Superior temporal gyrus (tissue), 1 donor: ENCODE measurements around the gene FAR2.

Source experiments
- DNase-seq: peaks from one replicate; pipeline ENCODE4 v3.0.0-alpha.2; 2016; ENCODE audit errors: extremely low spot score

FAR2 gene

DNA sequence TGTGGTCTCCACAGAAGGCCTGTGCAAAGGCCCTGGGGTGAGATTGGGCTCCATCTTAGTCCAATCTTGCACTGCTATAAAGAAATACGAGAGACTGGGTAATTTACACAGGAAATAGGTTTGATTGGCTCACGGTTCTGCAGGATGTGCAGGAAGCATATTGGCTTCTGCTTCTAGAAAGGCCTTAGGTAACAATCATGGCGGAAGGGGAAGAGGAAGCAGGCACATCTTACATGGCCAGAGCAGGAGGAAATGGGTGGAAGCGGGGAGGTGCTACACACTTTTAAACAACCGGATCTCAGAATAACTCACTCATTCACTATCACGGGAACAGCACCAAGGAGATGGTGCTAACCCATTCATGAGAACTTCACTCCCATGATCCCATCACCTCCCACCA, 55.4 kb downstream of the FAR2 start:
- no peak for DNase-seq

DNA sequence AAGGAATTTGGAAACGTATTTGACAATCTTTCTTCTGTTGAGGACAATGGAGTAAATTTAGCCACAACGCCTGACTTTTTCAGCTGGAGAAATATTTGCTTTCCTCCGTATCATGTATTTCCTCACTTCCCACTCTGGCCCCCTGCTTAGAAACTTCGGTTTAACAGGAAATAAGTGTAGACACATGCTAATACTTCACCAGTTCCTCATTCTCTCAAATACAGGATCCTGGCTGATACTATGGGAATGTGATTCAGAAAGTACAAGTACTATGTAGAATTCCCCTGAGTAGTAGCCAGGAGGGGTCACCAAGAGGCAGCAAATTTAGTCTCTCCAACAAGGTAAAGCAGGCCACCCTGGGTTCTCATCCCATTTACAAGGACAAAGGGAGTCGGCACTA, 58.0 kb downstream of the FAR2 start:
- no peak for DNase-seq

DNA sequence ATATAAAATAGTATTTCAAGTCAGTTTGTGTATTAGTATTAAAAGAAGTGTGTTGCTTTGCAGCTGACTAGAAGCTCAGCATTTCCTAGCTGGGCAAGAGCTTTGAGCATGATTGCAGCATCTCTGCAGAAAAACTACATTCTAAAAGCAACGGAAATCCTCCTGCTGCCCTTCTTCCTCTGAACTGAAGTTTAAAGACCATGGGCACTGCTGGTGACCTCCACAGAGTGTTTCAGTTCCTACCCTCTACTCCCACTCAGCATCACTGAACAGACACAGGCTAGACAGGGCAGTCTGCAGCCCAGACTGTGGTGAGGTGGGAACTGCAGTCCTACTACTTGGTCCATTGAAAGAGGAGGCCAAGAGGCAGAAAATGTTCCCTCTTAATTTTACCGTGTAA, 59.0 kb downstream of the FAR2 start:
- peak; percentile 20 for DNase-seq

DNA sequence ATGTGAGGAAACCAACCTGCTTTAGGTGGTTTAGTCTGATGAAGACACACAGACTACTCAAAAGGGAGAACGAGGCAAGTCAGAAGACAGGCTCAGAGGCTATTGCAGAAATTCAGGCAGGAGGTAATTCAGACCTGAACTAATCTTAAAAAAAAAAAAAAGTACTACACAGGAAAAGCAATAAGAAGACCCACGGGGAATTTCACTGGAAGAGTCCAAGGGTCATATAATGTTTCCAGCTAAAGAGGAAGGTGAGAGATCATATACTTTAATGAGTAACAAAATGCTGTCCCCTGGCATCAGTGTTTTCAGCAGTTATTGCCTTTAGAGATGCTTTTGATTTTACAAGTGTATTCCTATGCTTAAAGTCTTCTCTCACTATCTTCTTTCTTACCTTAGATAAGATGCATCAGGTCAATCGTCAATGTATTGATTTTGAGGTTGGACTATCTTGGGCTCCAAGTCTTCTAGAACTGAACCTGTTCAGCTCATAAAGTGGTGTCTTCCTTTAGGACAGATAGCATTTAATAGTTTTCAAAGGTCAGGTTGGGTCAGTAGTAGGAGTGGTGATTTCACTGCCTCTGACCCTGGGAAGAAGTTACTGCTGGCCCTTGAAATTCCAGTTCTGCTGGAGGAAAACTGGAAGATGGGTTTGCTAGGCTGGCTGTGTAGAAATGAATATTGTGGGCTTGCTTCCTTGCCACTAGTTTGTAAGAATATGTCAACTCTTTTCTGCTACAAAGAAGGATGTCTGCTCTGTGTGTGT, 60.0 kb downstream of the FAR2 start:
- DNase-seq: no peak

DNA sequence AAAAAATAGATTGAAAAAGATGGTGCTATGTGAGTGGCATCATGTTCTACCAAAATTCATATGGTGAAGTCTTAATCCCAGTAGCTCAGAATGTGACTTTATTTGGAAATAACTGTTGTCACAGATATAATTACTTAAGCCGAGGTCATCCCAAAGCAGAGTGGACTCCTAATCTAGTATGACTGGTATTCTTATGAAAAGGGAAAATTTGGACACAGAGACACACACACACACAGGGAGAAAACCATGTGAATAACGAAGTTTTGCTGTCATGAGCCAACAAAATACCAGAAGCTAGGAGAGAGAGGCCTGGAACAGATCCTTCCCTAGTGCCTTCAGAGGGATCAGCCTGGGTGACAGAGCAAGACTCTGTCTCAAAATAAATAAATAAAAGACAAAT, 62.6 kb downstream of the FAR2 start:
- DNase-seq: no peak

DNA sequence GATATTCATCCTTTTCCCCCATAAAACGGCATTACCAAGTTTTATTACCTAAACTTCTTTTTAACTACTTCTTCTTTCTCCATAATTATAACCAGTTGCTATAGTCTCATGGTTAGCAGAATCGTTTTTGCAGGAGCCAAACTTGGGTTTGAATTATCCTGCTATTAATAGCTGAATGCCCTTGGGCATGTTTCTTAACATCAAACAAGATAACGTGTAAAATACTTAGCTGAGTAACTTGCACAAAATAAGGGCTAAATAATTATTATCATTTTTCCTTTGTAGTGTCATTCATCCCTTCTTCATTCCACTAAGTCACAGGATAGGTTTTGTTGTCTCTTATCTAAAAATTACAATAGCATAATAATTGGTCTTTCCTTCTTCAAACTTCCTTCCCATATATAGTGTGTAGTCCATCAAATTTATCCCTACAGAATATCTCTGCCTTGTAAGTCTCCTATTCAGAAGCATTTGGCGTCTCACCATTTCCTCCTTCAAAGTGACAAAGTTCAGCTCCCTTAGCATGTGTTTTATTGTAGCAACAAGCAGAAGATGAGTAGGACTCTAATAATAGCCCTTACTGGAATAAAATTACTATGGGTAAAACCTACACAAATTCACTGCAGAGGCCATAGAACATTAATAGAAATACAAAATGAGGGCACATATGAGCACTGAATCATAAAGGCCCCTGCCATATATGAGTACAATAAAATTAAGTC, 63.8 kb downstream of the FAR2 start:
- no peak for DNase-seq

GRCh38 chr12:29216266-29216665, 67.2 kb downstream of the FAR2 start:
- DNase-seq: no peak

- no peak for DNase-seq
Observed at GRCh38 chr12:29216797-29217575, 67.9 kb downstream of the FAR2 start.

DNA sequence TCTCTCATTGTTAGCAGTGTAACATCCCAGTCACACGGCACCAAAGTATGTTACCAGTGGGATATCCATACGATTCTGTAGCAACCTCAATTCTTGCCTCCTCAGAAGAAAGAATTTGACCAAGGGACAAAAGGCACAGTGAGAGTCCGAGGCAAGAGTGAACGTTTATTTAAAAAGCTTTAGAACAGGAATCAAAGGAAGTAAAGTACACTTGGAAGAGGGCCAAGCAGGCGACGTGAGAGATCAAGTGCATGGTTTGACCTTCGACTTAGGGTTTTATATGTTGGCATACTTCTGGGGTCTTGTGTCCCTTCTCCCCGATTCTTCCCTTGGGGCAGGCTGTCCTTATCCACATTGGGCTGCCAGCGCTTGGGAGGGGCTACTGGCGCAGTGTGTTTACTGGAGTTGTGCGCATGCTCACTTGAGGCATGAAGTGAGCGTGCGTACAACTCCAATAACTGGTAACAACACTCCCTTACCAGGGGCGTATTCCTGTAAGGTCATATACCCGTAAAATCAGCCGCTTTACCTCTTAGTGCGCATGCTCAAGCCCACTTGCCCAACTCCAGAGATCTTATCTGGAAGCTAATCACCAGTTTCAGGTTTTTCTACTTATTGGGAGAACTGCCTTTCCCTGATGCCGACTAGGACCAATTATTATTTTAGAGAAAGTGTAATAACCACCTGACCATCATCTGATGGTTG, 71.7 kb downstream of the FAR2 start:
- DNase-seq: no peak

DNA sequence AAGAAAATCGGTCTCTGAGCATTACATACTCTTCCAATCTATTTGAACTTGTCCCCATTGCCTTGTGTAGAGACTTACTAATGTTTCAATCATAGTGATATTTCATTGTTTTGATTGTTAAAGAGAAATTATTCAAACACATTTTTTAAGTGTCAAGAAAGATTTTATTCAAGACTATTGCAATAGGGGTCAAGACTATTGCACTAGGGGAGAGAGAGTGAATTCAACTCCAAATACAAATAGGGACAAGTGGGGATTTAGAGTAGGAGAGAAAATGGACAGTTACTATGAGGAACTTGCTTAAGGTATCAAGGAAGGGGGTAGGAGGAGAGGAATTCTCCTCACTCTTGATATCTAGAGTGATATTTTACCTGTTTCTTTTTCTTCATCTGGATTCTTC, 73.1 kb downstream of the FAR2 start:
- DNase-seq: no peak

DNA sequence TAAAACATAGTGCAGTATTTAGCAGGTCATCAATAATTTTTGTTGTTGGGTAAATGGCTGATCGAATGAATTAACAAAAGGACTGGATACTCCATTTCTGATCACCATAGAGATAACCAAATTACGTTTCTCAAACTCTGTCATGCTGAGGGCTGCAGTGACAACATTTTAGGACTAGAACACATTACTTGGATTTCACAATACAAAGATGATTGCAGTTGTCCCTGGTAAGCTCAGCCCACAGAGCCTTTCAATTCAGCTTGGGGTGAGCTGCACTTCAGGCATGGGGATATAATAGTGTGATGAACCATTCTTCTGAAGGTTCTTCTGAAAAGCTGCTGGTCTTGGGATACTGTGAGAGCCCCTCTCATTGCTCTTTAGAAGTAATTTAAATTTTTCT, 74.3 kb downstream of the FAR2 start:
- no peak for DNase-seq

DNA sequence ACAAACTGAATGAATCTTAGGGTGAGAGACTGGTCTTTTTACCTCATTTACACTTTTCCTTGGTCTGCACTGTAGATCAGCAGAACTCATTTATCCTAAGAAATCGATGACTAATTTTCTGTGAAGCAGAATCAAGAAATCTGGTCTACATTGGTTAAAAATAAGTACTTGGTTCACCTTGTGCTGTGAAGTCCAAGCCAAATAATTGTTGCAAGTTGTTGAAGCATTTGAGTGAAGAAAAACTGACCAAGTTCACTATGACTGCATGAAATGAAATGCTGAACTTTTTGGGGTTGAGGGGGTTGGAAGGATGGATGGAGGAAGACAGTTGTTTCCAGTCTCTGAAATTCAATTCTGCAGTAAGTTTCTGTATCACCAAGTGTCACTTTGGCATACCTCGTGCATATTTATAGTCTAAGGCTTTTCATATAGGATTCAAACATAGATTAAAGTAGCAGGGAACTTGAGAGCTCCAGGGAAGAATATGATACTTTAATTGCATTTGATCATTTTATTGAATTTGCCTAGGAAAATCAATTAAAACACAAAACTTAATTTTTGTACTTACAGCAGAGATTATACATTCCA, 75.0 kb downstream of the FAR2 start:
- no peak for DNase-seq

DNA sequence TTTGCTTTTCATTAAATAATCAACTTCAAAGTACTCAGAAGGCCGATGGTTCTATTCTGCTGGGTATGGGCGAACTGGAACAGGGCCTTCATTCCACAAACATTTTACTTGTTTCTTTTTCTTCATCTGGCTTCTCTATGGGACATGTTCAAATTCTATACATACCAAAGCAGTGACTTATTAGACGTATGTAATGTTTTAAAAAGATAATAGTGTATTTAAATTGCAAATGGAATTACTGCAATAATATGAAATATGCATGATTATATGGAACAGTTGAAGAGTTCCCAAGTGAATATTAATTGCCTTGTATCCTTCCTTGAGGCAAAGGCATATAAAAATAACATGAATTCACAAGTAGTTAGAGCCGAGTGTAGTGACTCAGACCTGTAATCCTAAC, 75.5 kb downstream of the FAR2 start:
- no peak for DNase-seq

- no peak for DNase-seq
Observed at GRCh38 chr12:29225834-29226233, 76.8 kb downstream of the FAR2 start.

GRCh38 chr12:29226616-29227015, 77.5 kb downstream of the FAR2 start:
- no peak for DNase-seq

DNA sequence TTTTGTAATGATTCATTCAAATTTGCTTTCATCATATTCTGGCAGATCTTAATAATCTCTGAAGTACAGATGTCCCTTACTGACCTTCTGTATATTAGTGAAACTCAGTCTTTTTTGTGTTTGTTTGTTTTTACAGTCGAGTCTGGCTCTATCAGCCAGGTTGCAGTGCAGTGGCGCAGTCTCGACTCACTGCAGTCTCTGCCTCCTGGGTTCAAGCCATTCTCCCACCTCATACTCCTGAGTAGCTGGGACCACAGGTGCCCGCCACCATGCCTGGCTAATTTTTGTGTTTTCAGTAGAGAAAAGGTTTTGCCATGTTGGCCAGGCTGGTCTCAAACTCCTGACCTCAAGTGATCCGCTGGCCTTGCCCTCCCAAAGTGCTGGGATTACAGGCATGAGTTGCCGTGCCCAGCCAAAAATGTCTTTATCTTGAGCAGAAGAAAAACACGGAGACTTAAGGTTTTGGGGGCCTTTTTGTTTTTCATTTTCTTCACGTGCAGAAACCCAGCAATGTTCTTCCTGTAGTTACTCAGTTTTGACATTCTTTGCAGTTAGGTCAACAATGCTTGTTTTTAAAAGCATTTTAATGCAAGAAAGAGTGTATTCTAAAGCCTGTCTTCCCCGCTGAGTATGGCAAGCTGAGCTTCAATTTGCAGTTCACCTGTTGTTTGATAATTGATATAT, 79.5 kb downstream of the FAR2 start:
- DNase-seq: no peak

DNA sequence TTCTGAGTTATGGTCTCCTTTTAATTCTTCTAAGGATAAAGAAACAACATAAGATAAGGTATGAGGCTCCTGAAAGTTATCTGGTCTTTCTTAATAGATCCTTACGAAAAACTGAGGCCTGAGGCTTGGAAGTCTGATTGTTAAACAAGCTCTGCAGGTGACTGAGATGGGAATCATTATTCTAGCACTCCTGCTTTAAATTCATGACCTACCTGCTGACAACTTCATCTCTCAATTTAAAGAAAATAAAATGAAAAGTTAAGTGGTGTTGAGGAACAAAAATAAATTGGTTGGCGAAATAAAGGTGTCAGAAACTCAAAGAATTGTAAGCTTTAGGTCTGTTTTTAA, 80.1 kb downstream of the FAR2 start:
- DNase-seq: no peak

GRCh38 chr12:29229937-29230336, 80.9 kb downstream of the FAR2 start:
- DNase-seq: no peak

GRCh38 chr12:29230800-29231560, 81.9 kb downstream of the FAR2 start:
- DNase-seq: no peak

GRCh38 chr12:29232086-29232485, 83.0 kb downstream of the FAR2 start:
- DNase-seq: no peak
